HG03196 (cell line): Measurements from ENCODE around the gene CRK.
"Not testable (repeated sequence)": the region's sequence is repeated elsewhere in the genome, so short reads cannot be mapped to it uniquely, and the experiment has no call there.

Experiments used
- ATAC-seq: cut with Tn5 transposase; IDR thresholded peaks from one replicate; pipeline ENCODE4 v1.9.1; 2021; ENCODE audit not compliant: unreplicated experiment

The CRK gene

DNA sequence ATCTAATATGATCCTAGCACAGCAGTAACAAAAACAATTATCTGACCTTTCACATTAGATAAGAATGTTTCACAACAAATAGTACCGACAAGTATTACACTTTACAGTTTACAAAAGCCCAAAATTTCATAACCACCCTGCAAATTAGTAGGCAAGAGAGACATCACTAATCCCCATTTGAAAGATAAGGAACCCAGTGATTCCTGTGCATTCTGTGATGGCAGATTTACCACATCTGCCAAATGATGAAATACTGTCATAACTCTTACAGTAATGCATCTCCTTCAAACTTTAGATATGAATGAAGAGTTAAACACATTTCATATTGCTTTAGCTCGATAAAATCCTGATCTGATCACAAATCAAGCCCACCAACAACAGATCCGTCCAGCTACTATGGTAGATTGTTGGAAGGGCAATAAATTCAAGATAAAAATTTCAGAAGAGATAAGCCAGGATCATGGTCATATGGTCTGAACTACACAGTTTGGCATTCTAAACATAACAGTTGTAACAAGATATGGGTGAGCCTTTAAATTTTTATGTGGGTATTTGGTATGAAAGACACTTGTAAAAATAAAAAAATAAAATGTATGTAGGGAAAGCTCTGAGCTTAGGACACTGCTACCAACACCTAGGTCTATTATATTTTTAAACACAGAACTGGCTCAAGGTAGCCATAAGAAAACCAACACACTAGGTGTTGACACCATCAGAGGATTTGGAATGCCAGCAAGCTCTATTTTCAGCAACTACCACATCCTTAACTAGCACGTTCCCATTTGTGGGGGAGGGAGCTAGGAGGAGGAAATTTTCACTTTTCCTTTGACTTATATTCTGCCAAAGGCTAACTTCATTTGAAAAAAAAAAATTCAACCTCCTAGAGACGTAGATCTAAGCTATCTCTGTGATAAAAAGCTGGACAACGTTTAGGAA lies 65.3 kb downstream of the CRK start:
- no peak for ATAC-seq

DNA sequence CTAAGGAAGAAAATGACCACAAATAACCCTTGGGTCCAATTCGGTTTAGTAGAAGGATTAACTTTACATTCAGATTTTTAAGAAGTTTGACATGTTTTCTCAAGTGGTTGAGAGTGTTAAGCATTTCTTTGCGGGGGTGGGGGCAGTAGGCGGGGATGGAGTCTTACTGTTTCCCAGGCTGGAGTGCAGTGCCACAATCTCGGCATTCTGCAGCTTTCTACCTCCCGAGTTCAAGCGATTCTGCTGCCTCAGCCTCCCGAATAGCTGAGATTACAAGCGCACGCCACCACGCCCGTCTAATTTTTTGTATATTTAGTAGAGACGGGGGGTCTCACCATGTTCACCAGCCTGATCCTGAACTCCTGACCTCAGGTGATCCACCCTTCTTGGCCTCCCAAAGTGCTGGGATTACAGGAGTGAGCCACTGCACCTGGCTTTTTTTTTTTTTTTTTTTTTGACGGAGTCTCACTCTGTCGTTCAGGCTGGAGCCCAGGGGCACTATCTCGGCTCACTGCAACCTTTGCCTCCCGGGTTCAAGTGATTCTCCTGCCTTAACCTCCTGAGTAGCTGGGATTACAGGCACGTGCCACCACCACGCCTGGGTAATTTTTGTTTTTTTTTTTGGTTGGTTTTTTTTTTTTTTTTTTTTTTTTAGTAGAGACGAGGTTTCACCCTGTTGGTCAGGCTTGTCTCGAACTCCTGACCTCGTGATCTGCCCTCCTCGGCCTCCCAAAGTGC lies 68.4 kb downstream of the CRK start:
- not testable (repeated sequence) for ATAC-seq

DNA sequence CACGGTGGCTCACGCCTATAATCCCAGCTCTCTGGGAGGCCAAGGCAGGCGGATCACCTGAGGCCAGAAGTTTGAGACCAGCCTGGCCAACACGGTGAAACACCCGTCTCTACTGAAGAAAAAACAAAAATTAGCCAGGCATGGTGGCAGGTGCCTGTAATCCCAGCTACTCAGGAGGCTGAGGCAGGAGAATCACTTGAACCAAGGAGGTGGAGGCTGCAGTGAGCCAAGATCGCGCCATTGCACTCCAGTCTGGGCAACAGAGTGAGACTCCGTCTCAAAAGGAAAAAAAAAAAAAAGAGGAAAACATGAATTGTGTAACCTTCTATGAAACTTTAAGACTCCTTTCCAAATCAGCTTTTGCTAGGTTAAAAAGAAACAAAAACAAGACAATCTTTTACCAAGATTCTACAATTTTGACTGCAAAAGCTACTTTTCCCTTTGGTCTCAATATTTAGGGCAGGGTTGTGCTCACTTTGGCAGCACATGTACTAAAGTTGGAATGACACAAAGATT lies 69.3 kb downstream of the CRK start:
- ATAC-seq = not testable (repeated sequence)

DNA sequence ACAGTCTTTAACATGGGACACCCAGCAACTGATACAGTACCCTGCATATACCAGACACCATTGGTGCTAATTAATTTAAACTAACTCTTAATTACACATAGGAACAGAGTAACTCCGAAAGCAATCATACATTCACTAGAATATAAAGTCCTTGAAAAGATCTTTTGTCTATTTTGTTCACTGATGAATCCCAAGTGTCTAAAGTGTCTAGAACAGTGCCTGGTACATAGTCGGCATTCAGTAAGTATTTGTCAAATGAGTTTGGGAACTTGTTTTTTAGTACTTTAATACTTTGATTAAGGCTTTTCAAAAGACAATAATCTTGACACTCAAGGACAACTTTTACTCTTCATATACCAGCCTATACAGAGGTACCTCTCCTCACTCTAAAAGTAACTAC lies 69.8 kb downstream of the CRK start:
- ATAC-seq = no peak

DNA sequence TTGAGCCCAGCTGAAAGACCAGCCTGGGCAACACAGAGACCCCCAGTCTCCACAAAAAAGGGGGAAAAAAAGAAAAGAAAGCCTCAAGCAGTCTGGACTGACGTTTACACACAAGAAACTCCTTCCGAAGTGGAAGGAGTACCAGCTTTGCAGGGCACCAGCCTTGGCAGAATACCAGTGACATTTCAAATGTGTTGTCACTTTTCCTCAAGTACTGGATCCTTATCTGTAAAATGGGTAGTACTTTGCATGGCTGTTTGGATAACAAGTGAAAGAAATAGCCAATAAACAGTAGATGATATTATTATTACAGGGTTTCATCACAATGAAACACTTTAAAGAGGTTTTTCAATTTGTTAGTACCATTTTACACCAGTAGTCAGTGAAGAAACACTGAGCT lies 70.2 kb downstream of the CRK start:
- ATAC-seq = no peak

DNA sequence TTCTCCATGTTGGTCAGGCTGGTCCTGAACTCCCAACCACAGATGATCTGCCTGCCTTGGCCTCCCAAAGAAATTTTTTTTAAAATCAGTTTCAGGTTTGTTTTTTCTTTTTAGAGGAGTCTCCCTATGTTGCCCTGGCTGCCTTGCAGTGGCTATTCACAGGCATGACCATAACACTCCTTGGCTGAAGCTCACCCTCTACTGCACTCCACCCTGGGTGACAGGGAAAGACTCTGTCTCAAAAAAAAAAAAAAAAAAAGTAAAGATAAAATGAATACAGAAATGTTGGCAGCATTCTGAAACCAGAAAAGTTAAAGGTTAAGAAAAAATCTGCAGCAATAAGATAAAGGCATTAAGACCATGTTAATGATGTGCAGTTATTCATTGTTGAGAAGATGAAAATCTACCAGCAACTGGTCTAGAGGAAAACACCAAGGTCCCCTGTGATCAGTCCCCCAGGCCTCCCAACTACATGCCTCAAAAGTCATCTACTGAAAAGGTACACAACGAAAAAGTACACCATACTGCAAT lies 71.1 kb downstream of the CRK start:
- ATAC-seq = no peak

DNA sequence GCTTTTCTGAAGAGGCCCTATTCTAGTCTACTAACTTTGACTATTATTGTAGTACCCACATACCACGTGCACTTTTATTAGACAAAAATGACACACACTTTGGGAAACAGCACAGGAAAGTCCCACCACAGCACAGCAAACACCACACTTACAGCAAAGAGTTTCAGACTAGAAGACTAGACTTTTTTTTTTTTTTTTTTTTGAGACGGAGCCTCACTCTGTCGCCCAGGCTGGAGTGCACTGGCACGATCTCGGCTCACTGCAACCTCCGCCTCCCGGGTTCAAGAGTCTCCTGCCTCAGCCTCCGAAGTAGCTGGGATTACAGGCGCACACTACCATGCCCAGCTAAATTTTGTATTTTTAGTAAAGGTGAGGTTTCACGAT lies 76.1 kb downstream of the CRK start:
- no peak for ATAC-seq

DNA sequence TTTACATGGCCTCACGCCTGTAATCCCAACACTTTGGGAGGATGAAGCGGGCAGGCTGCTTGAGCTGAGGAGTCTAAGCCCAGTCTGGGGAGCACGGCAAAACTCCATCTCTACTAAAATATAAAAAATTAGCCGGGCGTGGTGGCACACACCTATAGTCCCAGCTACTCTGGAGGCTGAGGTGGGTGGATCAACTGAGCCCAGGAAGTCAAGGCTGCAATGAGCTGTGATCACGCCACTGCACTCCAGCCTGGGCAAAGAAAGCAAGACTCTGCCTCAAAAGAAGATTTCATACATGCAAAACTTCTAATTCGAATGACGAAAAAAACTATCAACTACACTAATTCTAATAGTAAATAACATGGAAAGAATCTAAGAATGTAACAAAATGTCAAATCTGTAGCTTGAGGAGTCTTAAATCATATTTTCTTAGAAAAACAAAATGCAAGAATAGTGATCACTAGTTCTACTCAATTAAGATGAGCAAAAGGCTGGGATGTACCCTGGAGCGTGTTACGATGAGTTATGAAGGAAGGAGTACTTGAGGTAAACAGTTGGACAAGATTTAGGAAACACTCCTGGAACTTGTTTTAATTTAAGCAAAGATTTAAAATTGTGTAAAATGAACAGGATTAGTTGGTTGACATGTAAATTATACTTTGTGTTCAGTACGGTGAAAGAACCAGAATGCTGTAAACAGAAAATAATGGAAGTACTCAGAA lies 76.7 kb downstream of the CRK start:
- ATAC-seq = no peak

DNA sequence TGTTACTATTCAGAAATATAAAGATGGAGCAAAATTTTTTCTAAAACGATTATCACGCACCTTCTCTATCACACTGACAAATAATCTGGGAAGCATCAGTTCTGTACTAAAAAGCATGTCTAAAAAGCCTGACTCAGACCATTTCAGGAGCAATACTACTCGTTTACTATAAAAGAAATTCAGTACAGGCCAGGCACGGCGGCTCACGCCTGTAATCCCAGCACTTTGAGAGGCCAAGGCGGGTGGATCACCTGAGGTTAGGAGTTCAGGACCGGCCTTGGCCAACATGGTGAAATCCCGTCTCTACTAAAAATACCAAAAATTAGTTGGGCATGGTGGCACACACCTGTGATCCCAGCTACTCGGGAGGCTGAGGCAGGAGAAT lies 77.6 kb downstream of the CRK start:
- ATAC-seq = not testable (repeated sequence)

DNA sequence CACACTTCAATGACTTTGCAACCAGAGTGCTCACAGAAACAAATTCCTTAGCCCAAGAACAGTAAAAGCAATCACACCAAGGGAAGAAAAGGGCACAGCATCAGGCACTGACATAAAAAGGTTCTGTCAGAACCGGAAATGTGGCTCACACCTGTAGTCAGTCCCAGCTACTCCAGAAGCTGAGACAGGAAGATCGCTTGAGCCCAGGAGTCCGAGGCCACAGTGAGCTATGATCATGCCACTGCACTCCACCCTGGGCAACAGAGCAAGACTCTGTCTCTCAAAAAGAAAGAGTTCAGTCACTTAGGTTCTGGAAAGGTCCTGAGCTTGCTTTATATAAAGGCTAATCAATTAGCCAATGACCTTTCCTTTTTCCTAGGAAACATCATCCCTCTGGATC lies 78.7 kb downstream of the CRK start:
- ATAC-seq = no peak

DNA sequence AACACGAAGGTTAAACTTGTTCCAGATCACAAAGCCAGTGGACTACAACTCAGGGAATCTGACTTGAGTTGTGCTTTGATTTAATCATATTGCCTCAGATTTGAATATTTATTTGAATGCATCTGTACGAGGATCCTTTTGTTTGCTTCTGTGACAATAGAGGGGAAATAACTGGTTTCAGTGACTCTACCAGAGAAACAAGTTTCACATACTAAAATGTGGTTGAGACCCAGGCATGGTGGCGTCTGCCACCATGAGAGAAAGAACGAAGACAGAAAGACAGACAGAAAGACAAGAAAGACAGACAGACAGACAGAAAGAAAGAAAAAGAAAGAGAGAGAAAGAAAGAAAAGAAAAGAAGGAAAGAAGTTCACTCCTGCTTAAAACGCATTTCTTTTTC lies 80.0 kb downstream of the CRK start:
- no peak for ATAC-seq

DNA sequence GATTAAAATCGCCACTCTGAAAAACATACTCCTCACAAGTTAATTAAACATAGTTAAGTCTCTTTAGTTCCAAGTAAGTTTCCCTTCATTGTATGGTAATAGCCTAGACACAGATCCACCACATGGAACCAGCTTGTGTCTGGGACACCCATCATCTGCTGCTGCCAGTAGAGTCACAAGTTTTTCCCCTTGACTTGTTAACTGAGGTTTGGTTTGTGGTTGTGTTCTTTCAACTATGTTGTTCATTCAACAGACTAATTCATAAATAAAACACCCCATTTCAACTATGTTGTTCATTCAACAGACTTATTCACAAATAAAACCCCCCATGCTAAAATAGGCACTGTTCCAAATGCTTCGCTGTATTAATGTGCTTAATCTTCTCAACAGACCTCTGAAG lies 80.4 kb downstream of the CRK start:
- no peak for ATAC-seq

DNA sequence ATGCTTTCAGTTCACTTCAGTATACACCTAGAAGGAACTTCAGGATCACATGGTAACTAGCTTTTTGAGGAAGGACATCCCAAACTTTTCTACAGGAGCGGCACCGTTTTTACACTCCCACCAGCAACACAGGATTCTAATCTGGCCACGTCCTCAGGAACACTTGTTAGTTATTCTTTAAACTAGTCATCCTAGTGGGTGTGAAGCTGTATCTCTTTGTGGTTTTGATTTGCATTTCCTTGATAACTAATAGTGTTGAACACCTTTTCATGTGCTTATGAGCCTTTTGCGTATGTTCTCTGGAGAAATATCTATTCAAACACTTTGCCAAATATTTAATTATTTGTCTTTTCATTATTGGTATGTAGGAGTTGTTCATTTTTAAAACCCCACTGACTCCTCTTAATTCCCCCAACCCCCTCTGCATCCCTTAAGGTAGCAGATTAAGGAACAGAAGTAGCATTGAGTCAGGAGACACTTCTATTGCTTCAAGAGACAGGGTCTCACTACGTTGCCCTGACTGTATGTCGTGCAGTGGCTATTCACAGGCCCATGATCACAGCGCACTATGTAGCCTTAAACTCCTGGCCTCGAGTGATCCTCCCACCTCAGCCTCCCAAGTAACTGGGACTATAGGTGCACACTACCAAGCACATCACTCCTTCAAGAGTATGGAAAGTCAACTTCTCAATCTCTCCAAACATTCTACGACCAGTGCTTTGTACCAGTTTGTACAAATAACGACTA lies 81.4 kb downstream of the CRK start:
- no peak for ATAC-seq

DNA sequence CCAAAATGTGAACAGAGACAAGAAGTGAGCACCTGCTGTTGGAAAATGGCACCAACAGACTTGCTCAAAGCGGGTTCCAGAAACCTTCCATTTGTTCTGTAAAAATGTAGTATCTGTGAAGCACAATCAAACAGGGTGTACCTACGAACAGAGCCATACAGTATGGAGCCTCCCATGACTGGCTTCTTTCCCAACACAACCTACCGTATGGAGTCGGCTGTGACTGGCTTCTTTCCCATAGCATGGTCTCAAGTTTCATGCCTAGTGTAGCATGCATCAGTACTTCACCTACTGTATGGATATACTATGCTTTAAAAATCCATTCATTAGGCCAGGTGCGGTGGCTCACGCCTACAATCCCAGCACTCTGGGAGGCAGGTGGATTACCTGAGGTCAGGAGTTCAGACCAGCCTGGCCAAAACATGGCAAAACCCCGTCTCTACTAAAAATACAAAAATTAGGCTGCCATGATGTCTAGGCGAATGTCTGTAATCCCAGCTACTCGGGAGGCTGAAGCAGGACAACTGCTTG lies 82.3 kb downstream of the CRK start:
- ATAC-seq = no peak

DNA sequence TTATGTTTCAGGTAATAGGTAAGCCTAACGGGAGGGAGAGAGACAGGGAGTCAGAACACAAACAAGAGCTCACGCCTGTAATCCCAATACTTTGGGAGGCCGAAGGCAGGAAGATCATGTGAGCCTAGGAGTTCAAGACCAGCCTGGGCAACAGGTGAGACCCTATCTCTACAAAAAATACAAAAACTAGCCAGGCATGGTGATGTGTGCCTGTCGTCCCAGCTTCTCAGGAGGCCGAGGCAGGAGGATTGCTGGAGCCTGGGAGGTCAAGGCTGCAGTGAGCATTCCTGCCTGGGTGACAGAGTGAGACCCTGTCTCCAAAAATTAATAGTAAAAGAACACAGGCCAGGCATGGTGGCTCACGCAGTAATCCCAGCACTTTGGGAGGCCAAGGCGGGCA lies 83.4 kb downstream of the CRK start:
- ATAC-seq = no peak

DNA sequence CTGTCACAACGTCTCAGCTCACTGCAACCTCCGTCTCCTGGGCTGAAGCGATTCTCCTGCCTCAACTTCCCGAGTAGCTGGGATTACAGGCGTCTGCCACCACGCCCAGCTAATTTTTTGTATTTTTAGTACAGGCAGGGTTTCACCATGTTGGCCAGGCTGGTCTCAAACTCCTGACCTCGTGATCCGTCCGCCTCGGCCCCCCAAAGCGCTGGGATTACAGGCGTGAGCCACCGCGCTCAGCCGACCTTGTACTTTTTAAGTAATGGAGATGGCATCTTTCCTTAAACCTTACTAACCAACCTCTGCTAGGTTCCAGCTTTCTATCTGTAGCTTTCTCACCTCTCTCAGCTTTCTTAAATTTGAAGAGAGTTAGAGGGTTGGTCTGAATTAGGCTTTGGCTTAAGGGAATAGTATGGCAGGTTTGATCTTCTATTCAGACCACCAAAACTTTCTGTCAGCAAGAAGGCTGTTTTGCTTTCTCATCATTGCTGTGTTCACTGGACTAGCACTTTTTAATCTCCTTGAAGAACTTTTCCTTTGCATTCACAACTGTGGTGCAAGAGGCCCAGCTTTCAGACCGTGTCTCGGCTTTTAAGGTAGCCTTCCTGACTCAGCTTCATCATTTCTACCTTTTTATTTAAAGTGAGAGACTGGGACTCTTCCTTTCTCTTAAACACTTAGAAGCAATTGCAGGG lies 84.0 kb downstream of the CRK start:
- ATAC-seq = no peak
